BLaER1 treated with 17β-estradiol and CSF1 and Interleukin-3, amounts not matched to agents 10 nM and 100 nM (cell line): ENCODE measurements around the gene ARAP1.
A peak's percentile ranks its signal among the peaks of the same experiment; 100 is the strongest.

Experiments used
- H3K27ac ChIP-seq, 11 experiments: shearing (Covaris generic); formaldehyde crosslinking; 2 replicates each; pipeline ENCODE4 v1.8.1; 2022
- H3K27me3 ChIP-seq, 11 experiments: shearing (Covaris generic); formaldehyde crosslinking; 2 replicates each; pipeline ENCODE4 v1.8.1; 2022
- H3K36me3 ChIP-seq, 11 experiments: shearing (Covaris generic); formaldehyde crosslinking; 2 replicates each; pipeline ENCODE4 v1.8.1; 2022
- H3K4me1 ChIP-seq, 10 experiments: shearing (Covaris generic); formaldehyde crosslinking; 2 replicates each; pipeline ENCODE4 v1.8.1; 2022
- H3K4me2 ChIP-seq, 11 experiments: shearing (Covaris generic); formaldehyde crosslinking; 2 replicates each; pipeline ENCODE4 v1.8.1; 2022
- H3K4me3 ChIP-seq, 10 experiments: shearing (Covaris generic); formaldehyde crosslinking; 2 replicates each; pipeline ENCODE4 v1.8.1; 2022
- H3K9ac ChIP-seq, 11 experiments: shearing (Covaris generic); formaldehyde crosslinking; 2 replicates each; pipeline ENCODE4 v1.8.1; 2022
- H3K9me3 ChIP-seq, 11 experiments: shearing (Covaris generic); formaldehyde crosslinking; replicated peaks in 1 of 11; 2 replicates each; pipeline ENCODE4 v1.8.1; 2022
- H4K20me1 ChIP-seq, 11 experiments: shearing (Covaris generic); formaldehyde crosslinking; 2 replicates each; pipeline ENCODE4 v1.8.1; 2022
- Cebpa-rat ChIP-seq, 11 experiments: shearing (Covaris generic); IDR thresholded peaks; 2 replicates each; pipeline ENCODE4 v1.8.1; 2022

ARAP1 gene

GRCh38 chr11:72703267-72704008 lies 48.8 kb downstream of the ARAP1 start:
- 0 out of 22 replicates have a peak overlapping the region, but pooled peaks of 1 of the 11 experiments have one; percentile 10 for H3K9ac ChIP-seq
- H3K36me3 ChIP-seq: peaks cover 97 to 100% (median 100%) of the 10 kb centered on the region in 11 experiments
- no peak for TF ChIP-seq Cebpa-rat (IDR thresholded peaks at IDR 0.05)
- no peak overlapping the region for H3K4me2 ChIP-seq
- H3K9me3 ChIP-seq: no peaks in the 10 kb centered on the region
- H3K27me3 ChIP-seq: no peaks in the 10 kb centered on the region
- H3K4me3 ChIP-seq: no peak overlapping the region
- H3K27ac ChIP-seq: peak overlapping the region in 1 of 11 experiments; percentile 9; a peak in 2 of 22 replicates
- H4K20me1 ChIP-seq: peaks cover 4 to 100% (median 86%) of the 10 kb centered on the region in 11 experiments; a peak in 21 of 22 replicates
- peaks cover 0 to 22% (median 0%) of the 10 kb centered on the region in 10 experiments; a peak in 4 of 20 replicates for H3K4me1 ChIP-seq

GRCh38 chr11:72702577-72703241 lies 49.5 kb downstream of the ARAP1 start:
- no peak for TF ChIP-seq Cebpa-rat (IDR thresholded peaks at IDR 0.05)
- Histone ChIP-seq H3K9ac (no peak overlapping the region), H4K20me1 (peaks cover 0 to 100% (median 86%) of the 10 kb centered on the region in 11 experiments; a peak in 20 of 22 replicates), H3K36me3 (peaks cover 96 to 100% (median 100%) of the 10 kb centered on the region in 11 experiments), H3K4me3 (no peak overlapping the region), H3K27me3 (no peaks in the 10 kb centered on the region), H3K27ac (no peak overlapping the region; a peak in 1 of 22 replicates), H3K9me3 (no peaks in the 10 kb centered on the region), H3K4me1 (peaks cover 0 to 15% (median 0%) of the 10 kb centered on the region in 10 experiments; a peak in 1 of 20 replicates), H3K4me2 (no peak overlapping the region)

- TF ChIP-seq Cebpa-rat (IDR thresholded peaks at IDR 0.05): no peak
- Histone ChIP-seq H3K9ac (no peak overlapping the region), H3K4me1 (peaks cover 0 to 9% (median 0%) of the 10 kb centered on the region in 10 experiments; a peak in 1 of 20 replicates), H3K27me3 (no peaks in the 10 kb centered on the region), H3K4me3 (no peak overlapping the region), H4K20me1 (peaks cover 0 to 100% (median 81%) of the 10 kb centered on the region in 11 experiments; a peak in 20 of 22 replicates), H3K36me3 (peaks cover 96 to 100% (median 100%) of the 10 kb centered on the region in 11 experiments), H3K27ac (no peak overlapping the region), H3K9me3 (no peaks in the 10 kb centered on the region), H3K4me2 (no peak overlapping the region)
Measured at GRCh38 chr11:72702096-72702495, 50.1 kb downstream of the ARAP1 start.

- no peak for TF ChIP-seq Cebpa-rat (IDR thresholded peaks at IDR 0.05)
- H3K4me3 ChIP-seq: no peak overlapping the region
- peaks cover 0 to 100% (median 80%) of the 10 kb centered on the region in 11 experiments; a peak in 20 of 22 replicates for H4K20me1 ChIP-seq
- H3K4me1 ChIP-seq: peaks cover 0 to 6% (median 0%) of the 10 kb centered on the region in 10 experiments; a peak in 1 of 20 replicates
- no peak overlapping the region for H3K9ac ChIP-seq
- H3K9me3 ChIP-seq: no peaks in the 10 kb centered on the region
- no peaks in the 10 kb centered on the region for H3K27me3 ChIP-seq
- H3K36me3 ChIP-seq: peaks cover 96 to 100% (median 100%) of the 10 kb centered on the region in 11 experiments
- H3K27ac ChIP-seq: no peak overlapping the region
- H3K4me2 ChIP-seq: no peak overlapping the region
Measured at GRCh38 chr11:72701466-72701865, 50.7 kb downstream of the ARAP1 start.

- Histone ChIP-seq H3K27me3 (no peaks in the 10 kb centered on the region), H3K4me1 (peaks cover 0 to 14% (median 0%) of the 10 kb centered on the region in 10 experiments; a peak in 1 of 20 replicates), H3K27ac (no peak overlapping the region; a peak in 1 of 22 replicates), H3K36me3 (peaks cover 97 to 100% (median 100%) of the 10 kb centered on the region in 11 experiments), H3K4me3 (no peak overlapping the region), H3K9ac (no peak overlapping the region), H3K9me3 (no peaks in the 10 kb centered on the region), H3K4me2 (no peak overlapping the region), H4K20me1 (peaks cover 0 to 100% (median 80%) of the 10 kb centered on the region in 11 experiments; a peak in 19 of 22 replicates)
- TF ChIP-seq Cebpa-rat (IDR thresholded peaks at IDR 0.05): no peak
Measured at GRCh38 chr11:72700146-72700545, 52.1 kb downstream of the ARAP1 start.

GRCh38 chr11:72697814-72698213 lies 54.4 kb downstream of the ARAP1 start:
- Histone ChIP-seq H3K27me3 (no peaks in the 10 kb centered on the region), H3K36me3 (peaks cover 97 to 100% (median 100%) of the 10 kb centered on the region in 11 experiments), H3K27ac (no peak overlapping the region), H3K9ac (no peak overlapping the region), H3K4me1 (peaks cover 0 to 30% (median 0%) of the 10 kb centered on the region in 10 experiments; a peak in 4 of 20 replicates), H4K20me1 (peaks cover 0 to 100% (median 77%) of the 10 kb centered on the region in 11 experiments; a peak in 17 of 22 replicates), H3K4me2 (no peak overlapping the region), H3K4me3 (no peak overlapping the region), H3K9me3 (no peaks in the 10 kb centered on the region)
- no peak for TF ChIP-seq Cebpa-rat (IDR thresholded peaks at IDR 0.05)

GRCh38 chr11:72696866-72697700 lies 55.1 kb downstream of the ARAP1 start:
- Histone ChIP-seq H3K9me3 (no peaks in the 10 kb centered on the region), H3K4me2 (no peak overlapping the region), H3K27ac (no peak overlapping the region), H3K36me3 (peaks cover 97 to 100% (median 100%) of the 10 kb centered on the region in 11 experiments), H3K4me3 (no peak overlapping the region), H3K4me1 (peaks cover 0 to 37% (median 0%) of the 10 kb centered on the region in 10 experiments; a peak in 4 of 20 replicates), H4K20me1 (peaks cover 0 to 100% (median 84%) of the 10 kb centered on the region in 11 experiments; a peak in 17 of 22 replicates), H3K27me3 (no peaks in the 10 kb centered on the region), H3K9ac (no peak overlapping the region)
- TF ChIP-seq Cebpa-rat (IDR thresholded peaks at IDR 0.05): no peak

- H3K9me3 ChIP-seq: no peaks in the 10 kb centered on the region
- peaks cover 97 to 100% (median 99%) of the 10 kb centered on the region in 11 experiments for H3K36me3 ChIP-seq
- H3K27ac ChIP-seq: no peak overlapping the region
- no peak overlapping the region for H3K9ac ChIP-seq
- peaks cover 0 to 55% (median 0%) of the 10 kb centered on the region in 10 experiments; a peak in 6 of 20 replicates for H3K4me1 ChIP-seq
- TF ChIP-seq Cebpa-rat (IDR thresholded peaks at IDR 0.05): no peak
- H3K4me3 ChIP-seq: no peak overlapping the region
- H3K4me2 ChIP-seq: no peak overlapping the region
- no peaks in the 10 kb centered on the region for H3K27me3 ChIP-seq
- H4K20me1 ChIP-seq: peaks cover 0 to 100% (median 90%) of the 10 kb centered on the region in 11 experiments; a peak in 18 of 22 replicates
Measured at GRCh38 chr11:72695354-72695753, 56.9 kb downstream of the ARAP1 start.
